SU-DHL-6 (cell line): ENCODE measurements around the gene TBC1D22A.

Source experiments
- H2AFZ ChIP-seq: fragments of 200-600 bp; sonication (generic); 2 replicates; pipeline ENCODE4 v1.6.1; 2014; ENCODE audit warnings: low read depth, mild to moderate bottlenecking, moderate library complexity, mixed read lengths, antibody characterized with exemption, low read length; ENCODE audit not compliant: severe bottlenecking
- H3F3A ChIP-seq: fragments of 200-600 bp; shearing (Covaris generic); 2 replicates; pipeline ENCODE4 v1.6.0; 2016; ENCODE audit warnings: antibody characterized with exemption, mild to moderate bottlenecking; ENCODE audit not compliant: insufficient read depth
- H3K27ac ChIP-seq: fragments of 200-600 bp; sonication (generic); 2 replicates; pipeline ENCODE4 v1.5.1; 2016; ENCODE audit warnings: low read depth, mild to moderate bottlenecking, low read length, moderate library complexity, mixed read lengths
- H3K27me3 ChIP-seq: fragments of 200-600 bp; sonication (generic), shearing (Covaris generic); 2 replicates; pipeline ENCODE4 v1.6.0; 2014; ENCODE audit warnings: mild to moderate bottlenecking, low read length
- H3K36me3 ChIP-seq: fragments of 200-600 bp; sonication (generic); 2 replicates; pipeline ENCODE4 v1.6.1; 2014; ENCODE audit warnings: mild to moderate bottlenecking, low read length, mixed read lengths
- H3K4me2 ChIP-seq: fragments of 300-600, 200-600 bp; shearing (Covaris generic), sonication (generic); 2 replicates; pipeline ENCODE4 v1.6.0; 2014; ENCODE audit warnings: low read length, low read depth, mild to moderate bottlenecking; ENCODE audit not compliant: poor library complexity, severe bottlenecking
- H3K4me3 ChIP-seq: fragments of 200-600 bp; sonication (generic); 2 replicates; pipeline ENCODE4 v1.5.1; 2014; ENCODE audit warnings: antibody characterized with exemption, low read length, mild to moderate bottlenecking, mixed read lengths; ENCODE audit not compliant: insufficient read depth, poor library complexity, severe bottlenecking
- H3K79me2 ChIP-seq: fragments of 200-600 bp; sonication (generic); 2 replicates; pipeline ENCODE4 v1.6.1; 2014; ENCODE audit warnings: mild to moderate bottlenecking, low read length, moderate library complexity; ENCODE audit not compliant: insufficient read depth
- H3K9ac ChIP-seq: fragments of 200-600 bp; sonication (generic); 2 replicates; pipeline ENCODE4 v1.7.0; 2014; ENCODE audit warnings: mild to moderate bottlenecking, low read length
- H3K9me2 ChIP-seq: fragments of 200-600 bp; sonication (generic); replicated peaks from 2 replicates; pipeline ENCODE4 v1.6.1; 2014; ENCODE audit warnings: low read length; ENCODE audit not compliant: insufficient read depth
- H3K9me3 ChIP-seq: fragments of 200-600 bp; sonication (generic); 2 replicates; pipeline ENCODE4 v1.6.1; 2014; ENCODE audit warnings: low read length, mixed read lengths; ENCODE audit not compliant: insufficient read depth
- H4K20me1 ChIP-seq: fragments of 200-600 bp; sonication (generic); 2 replicates; pipeline ENCODE4 v1.6.1; 2014; ENCODE audit warnings: low read depth, mild to moderate bottlenecking, antibody characterized with exemption, low read length, moderate library complexity, mixed read lengths
- EZH2phosphoT487 ChIP-seq: fragments of 200-600 bp; sonication (generic), shearing (Covaris generic); conservative IDR thresholded peaks from 2 replicates; pipeline ENCODE4 v1.6.1; 2018; ENCODE audit warnings: mild to moderate bottlenecking, antibody characterized with exemption, low read length, moderate library complexity, mixed read lengths
- TF ChIP-seq, protein P1 (sequence below): fragments of 200-600 bp; sonication (generic); IDR thresholded peaks from one replicate; pipeline ENCODE4 v1.5.1; 2017; ENCODE audit warnings: antibody characterized with exemption, mild to moderate bottlenecking, low read length, moderate library complexity; ENCODE audit not compliant: insufficient read depth, poor library complexity, severe bottlenecking

TBC1D22A gene

DNA sequence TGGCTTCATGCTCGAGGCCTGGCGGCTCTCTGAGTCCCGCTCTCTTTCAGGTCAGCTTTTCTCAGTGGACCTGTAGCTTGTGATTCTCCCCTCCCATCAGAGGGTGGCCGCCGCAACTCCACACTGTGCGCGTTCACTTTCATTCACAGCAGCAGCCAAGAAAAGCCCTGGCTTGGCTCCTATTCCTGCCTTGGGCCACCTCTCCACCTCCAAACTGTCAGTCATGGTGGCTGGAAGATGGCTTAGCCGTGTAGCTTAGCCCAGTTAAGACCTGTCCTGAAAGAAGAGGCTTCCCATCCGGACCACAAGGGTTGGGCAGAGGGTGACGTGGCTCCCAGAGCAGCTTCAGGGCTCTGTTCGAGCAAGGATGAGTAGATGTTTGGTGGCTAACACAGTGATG, 125.5 kb downstream of the TBC1D22A start:
- no peak overlapping the region for H2AFZ ChIP-seq
- H3K9ac ChIP-seq = no peak overlapping the region
- H4K20me1 ChIP-seq = no peaks in the 10 kb centered on the region; the same call in 1 of the 2 replicates
- no peaks in the 10 kb centered on the region for H3K36me3 ChIP-seq
- H3K9me3 ChIP-seq = no peaks in the 10 kb centered on the region
- H3K79me2 ChIP-seq = peaks cover 21% of the 10 kb centered on the region; the same call in 1 of the 2 replicates
- no peaks in the 10 kb centered on the region for H3F3A ChIP-seq
- no peak overlapping the region for H3K27ac ChIP-seq
- no peak for TF ChIP-seq EZH2phosphoT487
- TF ChIP-seq, protein P1, sequence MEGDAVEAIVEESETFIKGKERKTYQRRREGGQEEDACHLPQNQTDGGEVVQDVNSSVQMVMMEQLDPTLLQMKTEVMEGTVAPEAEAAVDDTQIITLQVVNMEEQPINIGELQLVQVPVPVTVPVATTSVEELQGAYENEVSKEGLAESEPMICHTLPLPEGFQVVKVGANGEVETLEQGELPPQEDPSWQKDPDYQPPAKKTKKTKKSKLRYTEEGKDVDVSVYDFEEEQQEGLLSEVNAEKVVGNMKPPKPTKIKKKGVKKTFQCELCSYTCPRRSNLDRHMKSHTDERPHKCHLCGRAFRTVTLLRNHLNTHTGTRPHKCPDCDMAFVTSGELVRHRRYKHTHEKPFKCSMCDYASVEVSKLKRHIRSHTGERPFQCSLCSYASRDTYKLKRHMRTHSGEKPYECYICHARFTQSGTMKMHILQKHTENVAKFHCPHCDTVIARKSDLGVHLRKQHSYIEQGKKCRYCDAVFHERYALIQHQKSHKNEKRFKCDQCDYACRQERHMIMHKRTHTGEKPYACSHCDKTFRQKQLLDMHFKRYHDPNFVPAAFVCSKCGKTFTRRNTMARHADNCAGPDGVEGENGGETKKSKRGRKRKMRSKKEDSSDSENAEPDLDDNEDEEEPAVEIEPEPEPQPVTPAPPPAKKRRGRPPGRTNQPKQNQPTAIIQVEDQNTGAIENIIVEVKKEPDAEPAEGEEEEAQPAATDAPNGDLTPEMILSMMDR = no peak
- H3K4me3 ChIP-seq = no peak overlapping the region
- H3K9me2 ChIP-seq = no peaks in the 10 kb centered on the region
- H3K27me3 ChIP-seq = no peaks in the 10 kb centered on the region
- no peak overlapping the region for H3K4me2 ChIP-seq

DNA sequence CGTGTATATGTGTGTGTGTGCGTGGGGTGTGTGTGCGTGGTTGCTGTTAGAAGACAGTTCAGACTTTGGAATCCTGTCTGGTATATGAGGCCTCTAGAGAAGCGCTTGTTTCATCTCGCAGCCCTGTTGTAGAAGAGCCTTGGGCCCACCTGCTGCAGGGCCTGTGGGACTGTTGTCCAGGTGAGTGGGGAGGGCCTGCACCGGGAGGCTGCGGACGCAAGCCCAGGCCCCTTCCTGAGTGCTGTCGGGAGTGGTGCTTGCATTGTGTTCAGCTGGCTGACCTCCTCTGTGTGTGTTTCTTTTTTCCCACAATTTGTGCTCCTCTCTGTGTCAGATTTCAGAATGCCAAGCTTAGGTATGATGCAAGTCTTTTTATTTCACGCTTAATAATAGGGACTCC, 128.4 kb downstream of the TBC1D22A start:
- TF ChIP-seq EZH2phosphoT487 = no peak
- TF ChIP-seq, protein P1 = no peak
- no peak overlapping the region for H3K27ac ChIP-seq
- H3K4me2 ChIP-seq = no peak overlapping the region

DNA sequence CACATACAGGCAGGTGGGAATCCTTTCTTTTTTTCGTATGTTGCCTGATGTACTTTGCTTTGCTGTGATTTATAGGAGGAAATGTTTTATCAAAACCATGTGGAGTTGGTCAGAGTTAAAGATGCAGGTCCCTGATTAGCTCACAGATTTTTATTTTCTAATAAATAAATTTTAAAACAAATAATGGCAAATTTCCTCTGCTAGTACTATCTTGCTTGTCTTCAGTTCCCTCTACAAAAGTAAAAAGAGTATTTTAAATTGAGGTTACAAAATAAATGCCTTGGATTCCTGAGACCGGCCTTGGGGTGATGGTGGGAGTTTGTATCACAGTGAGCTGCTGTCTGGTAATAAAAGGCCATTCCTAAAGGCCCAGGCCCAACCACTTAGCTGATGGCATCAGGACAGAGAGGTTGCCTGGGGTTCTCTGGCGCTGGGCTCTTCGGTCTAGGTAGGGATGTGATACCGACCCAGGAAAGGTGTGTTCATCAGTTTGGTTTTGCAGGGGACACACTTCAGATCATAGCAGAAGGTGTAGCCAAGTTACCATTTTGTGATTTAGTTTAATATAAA, 129.0 kb downstream of the TBC1D22A start:
- Histone ChIP-seq H3F3A (no peaks in the 10 kb centered on the region), H3K4me2 (no peak overlapping the region), H3K9me2 (no peaks in the 10 kb centered on the region), H3K27me3 (no peaks in the 10 kb centered on the region), H3K36me3 (peaks cover 1% of the 10 kb centered on the region; the same call in 1 of the 2 replicates), H3K9ac (no peak overlapping the region), H3K79me2 (peaks cover 12% of the 10 kb centered on the region; the same call in 1 of the 2 replicates), H4K20me1 (no peaks in the 10 kb centered on the region; the same call in 1 of the 2 replicates), H2AFZ (no peak overlapping the region), H3K27ac (no peak overlapping the region), H3K9me3 (no peaks in the 10 kb centered on the region), H3K4me3 (no peak overlapping the region)
- TF ChIP-seq, protein P1 = no peak
- TF ChIP-seq EZH2phosphoT487 = no peak

More for the DNA sequence above, 128.4 kb downstream of the TBC1D22A start:
- Histone ChIP-seq H3F3A (no peaks in the 10 kb centered on the region), H3K9me3 (no peaks in the 10 kb centered on the region), H3K27me3 (no peaks in the 10 kb centered on the region), H3K79me2 (peaks cover 16% of the 10 kb centered on the region; the same call in 1 of the 2 replicates), H3K4me3 (no peak overlapping the region), H3K9ac (no peak overlapping the region), H3K36me3 (no peaks in the 10 kb centered on the region), H3K9me2 (no peaks in the 10 kb centered on the region), H4K20me1 (no peaks in the 10 kb centered on the region; the same call in 1 of the 2 replicates), H2AFZ (no peak overlapping the region)
